ENCODE results near the gene TUBB4A. TPM values are rescaled to one million over a fixed set of nuclear protein-coding genes. Genes with fewer than 3 reads are reported as not detected.

Gene TUBB4A
- total RNA-seq, 1 donor from 2014 or later, result 1.2 TPM

DNA sequence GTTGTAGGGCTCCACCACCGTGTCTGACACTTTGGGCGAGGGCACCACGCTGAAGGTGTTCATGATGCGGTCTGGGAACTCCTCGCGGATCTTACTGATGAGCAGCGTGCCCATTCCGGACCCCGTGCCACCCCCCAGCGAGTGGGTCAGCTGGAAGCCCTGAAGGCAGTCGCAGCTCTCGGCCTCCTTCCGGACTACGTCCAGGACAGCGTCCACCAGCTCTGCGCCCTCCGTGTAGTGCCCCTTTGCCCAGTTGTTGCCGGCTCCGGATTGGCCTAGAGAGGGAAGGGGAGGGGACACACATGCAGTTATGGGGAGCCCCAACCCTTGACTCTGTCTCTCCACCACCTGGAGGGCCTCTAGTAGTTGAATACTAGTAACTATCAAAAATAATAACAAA is 6.2 kb downstream of the TUBB4A start:
- peak in 1 of 2 donors; percentile 56 for ATAC-seq
- intact Hi-C loops (cut with DNase I), result no loop called here

DNA sequence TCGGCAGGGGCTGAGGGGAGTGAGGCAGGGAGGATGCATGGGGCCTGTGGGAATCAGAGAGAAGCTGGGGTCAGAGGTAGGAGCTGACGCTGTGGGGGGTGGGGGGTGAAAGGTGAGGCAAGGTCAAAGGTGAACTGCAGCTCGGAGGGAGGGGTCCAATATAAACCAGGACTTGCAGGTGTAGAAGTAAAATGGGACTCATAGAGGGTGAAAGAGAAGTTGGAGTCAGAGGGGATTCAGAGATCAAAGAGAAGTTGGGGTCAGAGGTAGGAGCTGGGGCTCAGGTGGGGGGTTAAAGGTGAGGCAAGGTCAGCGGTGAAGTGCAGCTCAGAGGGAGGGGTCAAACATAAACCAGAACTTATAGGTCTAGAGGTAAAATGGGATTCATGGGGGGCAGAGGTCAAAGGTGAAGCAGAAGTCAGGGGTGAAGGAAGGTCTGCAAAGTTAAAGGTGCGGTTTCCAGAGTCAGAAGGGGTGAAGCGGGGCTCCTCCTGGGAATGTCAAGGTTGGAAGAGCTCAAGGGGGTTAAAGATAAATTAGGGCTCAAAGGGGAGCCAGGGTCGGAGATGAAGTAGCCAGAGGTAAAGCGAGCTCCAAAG is 7.6 kb downstream of the TUBB4A start:
- TF ChIP-seq, protein P1, sequence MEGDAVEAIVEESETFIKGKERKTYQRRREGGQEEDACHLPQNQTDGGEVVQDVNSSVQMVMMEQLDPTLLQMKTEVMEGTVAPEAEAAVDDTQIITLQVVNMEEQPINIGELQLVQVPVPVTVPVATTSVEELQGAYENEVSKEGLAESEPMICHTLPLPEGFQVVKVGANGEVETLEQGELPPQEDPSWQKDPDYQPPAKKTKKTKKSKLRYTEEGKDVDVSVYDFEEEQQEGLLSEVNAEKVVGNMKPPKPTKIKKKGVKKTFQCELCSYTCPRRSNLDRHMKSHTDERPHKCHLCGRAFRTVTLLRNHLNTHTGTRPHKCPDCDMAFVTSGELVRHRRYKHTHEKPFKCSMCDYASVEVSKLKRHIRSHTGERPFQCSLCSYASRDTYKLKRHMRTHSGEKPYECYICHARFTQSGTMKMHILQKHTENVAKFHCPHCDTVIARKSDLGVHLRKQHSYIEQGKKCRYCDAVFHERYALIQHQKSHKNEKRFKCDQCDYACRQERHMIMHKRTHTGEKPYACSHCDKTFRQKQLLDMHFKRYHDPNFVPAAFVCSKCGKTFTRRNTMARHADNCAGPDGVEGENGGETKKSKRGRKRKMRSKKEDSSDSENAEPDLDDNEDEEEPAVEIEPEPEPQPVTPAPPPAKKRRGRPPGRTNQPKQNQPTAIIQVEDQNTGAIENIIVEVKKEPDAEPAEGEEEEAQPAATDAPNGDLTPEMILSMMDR (IDR thresholded peaks at IDR 0.05), result no peak
- intact Hi-C loops (cut with DNase I), result no loop called here
- H3K27me3 ChIP-seq (ENCODE audit: low read depth), result no peaks in the 10 kb centered on the region

More for the DNA sequence above, 6.2 kb downstream of the TUBB4A start:
- Histone ChIP-seq H3K9me3 (no peaks in the 10 kb centered on the region), H3K4me1 (no peaks in the 10 kb centered on the region), H3K27ac (no peak overlapping the region), H3K36me3 (no peaks in the 10 kb centered on the region), H3K4me3 (no peak overlapping the region), H3K27me3 (ENCODE audit: low read depth) (peaks cover 4% of the 10 kb centered on the region)
- DNase-seq, result no peak
- TF ChIP-seq, protein P1 (IDR thresholded peaks at IDR 0.05), result no peak

DNA sequence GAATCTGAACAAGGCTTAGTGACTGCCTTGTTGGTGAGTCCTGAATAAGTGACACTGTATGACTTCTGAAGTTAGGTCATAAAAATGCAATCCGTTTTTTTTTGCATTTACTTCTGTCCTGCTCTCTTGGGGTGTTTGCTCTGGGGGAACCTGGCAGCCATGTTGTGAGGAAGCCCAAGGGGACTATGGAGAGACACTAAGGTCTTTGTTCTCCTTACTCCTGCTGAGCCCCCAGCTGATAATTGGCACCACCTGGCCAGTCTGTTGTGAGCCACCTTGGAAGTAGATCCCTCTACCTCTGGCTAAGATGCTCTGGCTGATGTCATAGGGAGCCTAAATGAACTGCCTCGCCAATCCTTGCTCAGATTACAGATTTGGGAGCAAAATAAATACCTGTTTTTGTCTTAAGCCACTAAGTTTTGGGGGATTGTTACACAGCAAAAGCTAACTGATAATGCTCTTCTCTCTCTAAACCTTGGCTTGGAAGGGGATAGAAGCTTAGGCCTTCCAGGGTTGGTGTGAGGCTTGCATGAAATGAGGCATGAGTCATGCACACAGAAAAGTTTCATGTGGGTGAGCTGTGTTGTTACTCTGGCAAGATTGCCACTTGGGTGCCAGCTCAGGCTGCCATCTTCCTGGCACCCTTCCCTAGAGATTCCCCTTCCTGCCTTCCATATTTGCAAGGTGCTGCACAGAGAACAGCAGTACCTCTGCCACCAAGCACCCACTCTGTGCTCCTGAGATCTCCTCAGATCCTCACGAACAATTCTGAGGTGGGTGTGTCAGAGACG is 10.1 kb downstream of the TUBB4A start:
- Histone ChIP-seq H3K36me3 (no peaks in the 10 kb centered on the region), H3K27ac (no peak overlapping the region), H3K4me3 (no peak overlapping the region), H3K4me1 (no peaks in the 10 kb centered on the region), H3K9me3 (no peaks in the 10 kb centered on the region), H3K27me3 (ENCODE audit: low read depth) (no peaks in the 10 kb centered on the region)
- TF ChIP-seq, protein P1 (IDR thresholded peaks at IDR 0.05), result no peak
- intact Hi-C loops (cut with DNase I), result no loop called here
- no peak for ATAC-seq
- no peak for DNase-seq

More for the DNA sequence above, 7.6 kb downstream of the TUBB4A start:
- DNase-seq, result no peak
- H3K9me3 ChIP-seq, result no peaks in the 10 kb centered on the region
- ATAC-seq, result no peak
- no peak overlapping the region for H3K4me3 ChIP-seq
- no peaks in the 10 kb centered on the region for H3K4me1 ChIP-seq
- H3K36me3 ChIP-seq, result no peaks in the 10 kb centered on the region
- no peak overlapping the region for H3K27ac ChIP-seq

DNA sequence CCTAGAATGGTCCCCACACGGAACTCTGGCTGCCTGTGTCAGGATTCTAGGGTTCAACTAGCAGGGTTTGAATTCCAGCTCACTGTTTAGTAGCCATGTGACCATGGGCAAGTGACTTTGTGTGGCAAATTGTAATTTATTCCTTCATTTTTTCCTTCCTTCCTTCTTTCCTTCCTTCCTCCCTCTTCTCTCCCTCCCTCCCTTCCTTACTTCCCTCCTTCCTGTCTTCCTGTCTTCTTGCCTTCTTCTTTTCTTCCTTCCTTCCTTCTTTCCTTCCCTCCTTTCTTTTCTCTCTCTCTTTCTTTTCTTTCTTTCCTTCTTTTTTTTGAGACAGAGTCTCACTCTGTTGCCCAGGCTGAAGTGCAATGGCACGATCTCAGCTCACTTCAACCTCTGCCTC is 12.0 kb downstream of the TUBB4A start:
- Histone ChIP-seq H3K9me3 (no peaks in the 10 kb centered on the region), H3K27me3 (ENCODE audit: low read depth) (no peaks in the 10 kb centered on the region), H3K36me3 (no peaks in the 10 kb centered on the region), H3K4me1 (no peaks in the 10 kb centered on the region), H3K27ac (no peak overlapping the region), H3K4me3 (no peak overlapping the region)
- ATAC-seq (no peak), DNase-seq (no peak)
- intact Hi-C loops (cut with DNase I), result no loop called here
- TF ChIP-seq, protein P1 (IDR thresholded peaks at IDR 0.05), result no peak

DNA sequence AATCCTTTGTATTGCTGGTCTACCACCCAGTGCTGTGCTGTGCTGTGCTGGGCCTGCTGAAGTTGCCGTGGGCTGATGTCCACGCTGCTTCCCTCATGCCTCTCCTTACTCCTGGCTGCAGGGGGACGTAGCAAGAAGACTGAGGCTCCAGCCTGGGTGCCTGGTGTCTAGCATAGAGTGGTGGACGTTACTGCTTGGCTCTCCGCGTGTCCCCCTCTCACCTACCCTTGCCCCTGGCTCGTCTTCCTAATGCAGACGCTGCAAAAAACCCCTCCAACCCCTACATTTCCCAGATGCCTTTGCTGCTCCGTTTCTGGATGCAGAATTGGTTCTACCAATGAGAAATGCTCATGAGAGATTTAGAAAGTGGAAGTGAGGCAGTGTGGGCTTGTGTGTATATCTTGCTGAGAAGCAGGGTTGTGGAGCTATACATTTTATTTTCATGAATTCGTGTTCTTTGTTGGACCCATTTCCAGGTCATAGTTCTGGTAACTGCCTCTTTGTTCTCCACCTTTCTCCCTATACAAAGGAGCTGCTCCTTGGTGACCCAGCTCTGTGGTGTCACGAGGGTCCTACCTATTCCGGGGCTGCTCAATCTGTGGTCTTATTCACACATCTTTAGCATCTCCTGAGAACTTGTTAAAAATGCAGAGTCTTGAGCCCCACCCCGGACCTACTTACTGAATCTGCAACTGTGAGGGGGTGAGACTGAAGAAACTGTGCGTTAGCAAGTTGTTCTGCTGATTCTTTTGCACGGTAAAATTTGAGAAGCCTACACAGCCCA is 12.6 kb downstream of the TUBB4A start:
- intact Hi-C loops (cut with DNase I), result no loop called here
- no peak overlapping the region for H3K4me3 ChIP-seq
- no peak overlapping the region for H3K27ac ChIP-seq
- no peaks in the 10 kb centered on the region for H3K4me1 ChIP-seq
- ATAC-seq (no peak), DNase-seq (no peak)
- no peaks in the 10 kb centered on the region for H3K36me3 ChIP-seq
- TF ChIP-seq, protein P1 (IDR thresholded peaks at IDR 0.05), result no peak
- H3K27me3 ChIP-seq (ENCODE audit: low read depth), result no peaks in the 10 kb centered on the region
- H3K9me3 ChIP-seq, result no peaks in the 10 kb centered on the region

Data from lower lobe of right lung (tissue), 2 donors.